ENCODE measurements around the gene UBE2E3.

DNA sequence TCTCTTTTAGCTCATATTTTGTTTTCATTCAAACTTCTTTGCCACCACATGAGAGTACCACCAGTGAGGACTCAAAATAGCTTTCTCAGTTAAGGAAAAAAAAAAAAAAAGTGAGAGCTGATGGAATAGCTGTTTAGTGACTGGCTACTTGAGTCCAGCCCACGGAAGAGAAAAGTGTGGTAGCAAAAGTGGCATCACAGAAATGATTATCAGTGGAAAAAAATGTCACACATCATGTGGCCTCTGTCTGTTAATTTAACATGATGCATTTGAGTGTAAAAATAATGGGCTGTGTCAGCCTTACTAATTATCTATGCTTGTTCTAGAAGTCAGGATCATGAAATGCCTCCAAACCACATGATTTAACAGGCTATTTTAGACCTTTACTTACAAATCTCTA, 132.5 kb downstream of the UBE2E3 start:
- TF ChIP-seq, protein P1, sequence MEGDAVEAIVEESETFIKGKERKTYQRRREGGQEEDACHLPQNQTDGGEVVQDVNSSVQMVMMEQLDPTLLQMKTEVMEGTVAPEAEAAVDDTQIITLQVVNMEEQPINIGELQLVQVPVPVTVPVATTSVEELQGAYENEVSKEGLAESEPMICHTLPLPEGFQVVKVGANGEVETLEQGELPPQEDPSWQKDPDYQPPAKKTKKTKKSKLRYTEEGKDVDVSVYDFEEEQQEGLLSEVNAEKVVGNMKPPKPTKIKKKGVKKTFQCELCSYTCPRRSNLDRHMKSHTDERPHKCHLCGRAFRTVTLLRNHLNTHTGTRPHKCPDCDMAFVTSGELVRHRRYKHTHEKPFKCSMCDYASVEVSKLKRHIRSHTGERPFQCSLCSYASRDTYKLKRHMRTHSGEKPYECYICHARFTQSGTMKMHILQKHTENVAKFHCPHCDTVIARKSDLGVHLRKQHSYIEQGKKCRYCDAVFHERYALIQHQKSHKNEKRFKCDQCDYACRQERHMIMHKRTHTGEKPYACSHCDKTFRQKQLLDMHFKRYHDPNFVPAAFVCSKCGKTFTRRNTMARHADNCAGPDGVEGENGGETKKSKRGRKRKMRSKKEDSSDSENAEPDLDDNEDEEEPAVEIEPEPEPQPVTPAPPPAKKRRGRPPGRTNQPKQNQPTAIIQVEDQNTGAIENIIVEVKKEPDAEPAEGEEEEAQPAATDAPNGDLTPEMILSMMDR (IDR thresholded peaks at IDR 0.05), result no peak
- no peak for TF ChIP-seq POLR2A (IDR thresholded peaks at IDR 0.05)
- TF ChIP-seq EP300 (IDR thresholded peaks at IDR 0.05), result no peak
